H1 (cell line): ENCODE data around the gene KCTD20. TPM values are rescaled to one million over a fixed set of nuclear protein-coding genes. Genes with fewer than 3 reads are reported as not detected.

Source experiments
- CTCF ChIA-PET: fragments of 300-600 bp; sonication (Branson Sonifier 250); formaldehyde crosslinking; loops from one replicate; lab custom pipeline; 2021; ENCODE audit not compliant: partially characterized antibody; lab: Charles Lee
- POLR2A ChIA-PET: fragments of 300-600 bp; sonication (Branson Sonifier 250); formaldehyde crosslinking; loops from one replicate; lab custom pipeline; 2021; ENCODE audit warnings: inconsistent platforms; ENCODE audit not compliant: partially characterized antibody; lab: Charles Lee
- DNase-seq, 2 experiments: peaks; one replicate each; pipeline versions ENCODE4 v3.0.0 to v3.0.0-alpha.2; 2010 to 2022; ENCODE audit warnings: low spot score in 2 of 2, low read depth in 1 of 2, mixed read lengths in 1 of 2
- FAIRE-seq: peaks from 2 replicates; lab custom pipeline; 2011; peaks lifted over from hg19 to GRCh38; lab: Jason Lieb, UNC
- H2AFZ ChIP-seq: 2 replicates; pipeline ENCODE4 v1.8.1; 2012; ENCODE audit warnings: low read length, inconsistent platforms
- H2AK5ac ChIP-seq: 2 replicates; pipeline ENCODE4 v1.6.1; 2013; ENCODE audit warnings: low read depth, low read length
- H2BK120ac ChIP-seq: replicated peaks from 2 replicates; pipeline ENCODE3; 2013; ENCODE audit warnings: low read depth, low read length, inconsistent platforms
- H2BK12ac ChIP-seq: 2 replicates; pipeline ENCODE4 v1.6.1; 2013; ENCODE audit warnings: low read depth, low read length
- H2BK15ac ChIP-seq: 2 replicates; pipeline ENCODE4 v1.6.1; 2013; ENCODE audit warnings: low read length
- H2BK20ac ChIP-seq: 2 replicates; pipeline ENCODE4 v1.6.1; 2013; ENCODE audit warnings: low read length
- H2BK5ac ChIP-seq: 2 replicates; pipeline ENCODE4 v1.6.1; 2013; ENCODE audit warnings: low read depth, low read length
- H3K14ac ChIP-seq: 2 replicates; pipeline ENCODE4 v1.6.1; 2013; ENCODE audit warnings: inconsistent platforms; ENCODE audit not compliant: insufficient read length
- H3K18ac ChIP-seq: 2 replicates; pipeline ENCODE4 v1.6.1; 2013; ENCODE audit warnings: low read length; ENCODE audit errors: extremely low read depth
- H3K23ac ChIP-seq: 2 replicates; pipeline ENCODE4 v1.6.1; 2013; ENCODE audit warnings: inconsistent platforms; ENCODE audit not compliant: insufficient read length
- H3K23me2 ChIP-seq: 2 replicates; pipeline ENCODE4 v1.6.1; 2013; ENCODE audit warnings: low read depth, low read length
- H3K27ac ChIP-seq: 2 replicates; pipeline ENCODE4 v1.6.1; 2011; ENCODE audit warnings: low read depth, low read length, inconsistent platforms
- H3K27me3 ChIP-seq, 4 experiments: replicated peaks in 1 of 4; 1 replicate in 1 of 4; 2 replicates in 3 of 4; pipeline versions ENCODE4 v1.6.1 to v1.8.1; 2011 to 2013; ENCODE audit warnings: low read length in 3 of 4, mild to moderate bottlenecking in 3 of 4, inconsistent platforms in 2 of 4, mixed read lengths in 2 of 4, moderate library complexity in 1 of 4; ENCODE audit not compliant: control insufficient read depth in 3 of 4, insufficient read depth in 3 of 4; ENCODE audit errors: extremely low read depth in 1 of 4
- H3K36me3 ChIP-seq, 4 experiments: 2 replicates each; pipeline versions ENCODE4 v1.6.1 to v1.8.1; 2011 to 2013; ENCODE audit warnings: mild to moderate bottlenecking in 4 of 4, low read length in 3 of 4, moderate library complexity in 2 of 4, control low read depth in 1 of 4, inconsistent platforms in 1 of 4; ENCODE audit not compliant: insufficient read depth in 4 of 4, control insufficient read depth in 2 of 4
- H3K4ac ChIP-seq: replicated peaks from 2 replicates; pipeline ENCODE3; 2013; ENCODE audit warnings: low read length, low read depth, mixed read lengths, inconsistent platforms; ENCODE audit not compliant: insufficient read length
- H3K4me1 ChIP-seq, 4 experiments: replicated peaks in 1 of 4; 1 replicate in 1 of 4; 2 replicates in 3 of 4; pipeline versions ENCODE4 v1.6.1 to v1.8.1; 2011 to 2013; ENCODE audit warnings: low read length in 3 of 4, inconsistent platforms in 2 of 4, mixed read lengths in 1 of 4; ENCODE audit not compliant: insufficient read depth in 4 of 4, control insufficient read depth in 3 of 4
- H3K4me2 ChIP-seq, 2 experiments: 2 replicates each; pipeline versions ENCODE4 v1.6.1 to v1.8.1; 2011 to 2013; ENCODE audit warnings: low read depth in 2 of 2, low read length in 2 of 2, control low read depth in 1 of 2, inconsistent platforms in 1 of 2, mild to moderate bottlenecking in 1 of 2; ENCODE audit not compliant: insufficient read depth in 1 of 2
- H3K4me3 ChIP-seq, 4 experiments: fragments of 200-600, 300-600 bp in 1 of 4; sonication (generic), shearing (Covaris generic), sonication (Bioruptor Twin) in 1 of 4; 2 replicates each; pipeline versions ENCODE4 v1.5.1 to v1.8.1; 2011 to 2016; ENCODE audit warnings: low read length in 4 of 4, low read depth in 3 of 4, control low read depth in 2 of 4, inconsistent platforms in 2 of 4, mild to moderate bottlenecking in 2 of 4, mixed read lengths in 1 of 4, moderate library complexity in 1 of 4; ENCODE audit not compliant: insufficient read depth in 2 of 4; ENCODE audit errors: extremely low read depth in 1 of 4
- H3K56ac ChIP-seq: replicated peaks from 2 replicates; pipeline ENCODE3; 2013; ENCODE audit warnings: low read depth, mild to moderate bottlenecking, mixed read lengths, low read length, inconsistent platforms; ENCODE audit not compliant: insufficient read length
- H3K79me1 ChIP-seq: 2 replicates; pipeline ENCODE4 v1.6.1; 2013; ENCODE audit warnings: low read depth, low read length, control low read depth
- H3K79me2 ChIP-seq, 2 experiments: 2 replicates each; pipeline versions ENCODE4 v1.6.1 to v1.8.1; 2012 to 2013; ENCODE audit warnings: low read length in 2 of 2, mild to moderate bottlenecking in 2 of 2, inconsistent platforms in 1 of 2; ENCODE audit not compliant: insufficient read depth in 2 of 2, control insufficient read depth in 1 of 2
- H3K9ac ChIP-seq, 4 experiments: replicated peaks in 1 of 4; 1 replicate in 1 of 4; 2 replicates in 3 of 4; pipeline versions ENCODE4 v1.6.1 to v1.8.1; 2011 to 2013; ENCODE audit warnings: low read depth in 3 of 4, low read length in 3 of 4, control low read depth in 2 of 4, mild to moderate bottlenecking in 2 of 4, moderate library complexity in 2 of 4, inconsistent platforms in 1 of 4; ENCODE audit errors: extremely low read depth in 1 of 4
- H3K9me3 ChIP-seq, 2 experiments: 2 replicates each; pipeline versions ENCODE4 v1.6.1 to v1.8.1; 2012 to 2013; ENCODE audit warnings: mild to moderate bottlenecking in 2 of 2, moderate library complexity in 2 of 2, control low read depth in 1 of 2, inconsistent platforms in 1 of 2, low read depth in 1 of 2, low read length in 1 of 2, mixed read lengths in 1 of 2; ENCODE audit not compliant: insufficient read depth in 2 of 2
- H4K20me1 ChIP-seq, 2 experiments: replicated peaks in 1 of 2; 2 replicates each; pipeline versions ENCODE3 to v1.8.1; 2011 to 2013; ENCODE audit warnings: inconsistent platforms in 2 of 2, low read length in 2 of 2, mild to moderate bottlenecking in 1 of 2; ENCODE audit not compliant: insufficient read depth in 2 of 2, control insufficient read depth in 1 of 2
- H4K5ac ChIP-seq: 2 replicates; pipeline ENCODE4 v1.6.1; 2013; ENCODE audit warnings: low read length, low read depth, mixed read lengths, inconsistent platforms; ENCODE audit not compliant: insufficient read length
- H4K8ac ChIP-seq: 2 replicates; pipeline ENCODE4 v1.8.0; 2013; ENCODE audit warnings: mild to moderate bottlenecking, moderate library complexity, low read length, inconsistent platforms; ENCODE audit not compliant: insufficient read depth; ENCODE audit errors: extremely low read depth
- H4K91ac ChIP-seq: replicated peaks from 2 replicates; pipeline ENCODE3; 2013; ENCODE audit warnings: low read length, mixed read lengths, inconsistent platforms; ENCODE audit not compliant: insufficient read length
- CTBP2 ChIP-seq: IDR thresholded peaks from 2 replicates; pipeline ENCODE4 v1.7.0; 2011; ENCODE audit warnings: borderline replicate concordance, mild to moderate bottlenecking, moderate library complexity, mixed read lengths, low read length; ENCODE audit not compliant: insufficient read depth, insufficient read length
- EGR1 ChIP-seq: IDR thresholded peaks from 2 replicates; pipeline ENCODE4 v1.6.1; 2011; ENCODE audit warnings: low read depth, low read length, borderline replicate concordance
- HDAC6 ChIP-seq: IDR thresholded peaks from one replicate; pipeline ENCODE4 v1.7.1; 2012; ENCODE audit warnings: low read depth, mild to moderate bottlenecking, inconsistent platforms, low read length, moderate library complexity
- WGBS, 2 experiments: shearing (Covaris generic) in 1 of 2; methylation state at CpG; one replicate each; pipeline versions ENCODE4 v1.1.6 to v1.1.7; 2013 to 2015; ENCODE audit warnings: low lambda C conversion rate in 2 of 2, mixed read lengths in 2 of 2, inconsistent platforms in 1 of 2, low coverage in 1 of 2, missing lambda C conversion rate in 1 of 2; ENCODE audit not compliant: insufficient replicate concordance in 2 of 2, insufficient coverage in 1 of 2, insufficient read length in 1 of 2; ENCODE audit errors: extremely low coverage in 1 of 2, missing lambda C conversion rate in 1 of 2; 5-methylcytosine and 5-hydroxymethylcytosine counted together
- polyA plus RNA-seq, 7 experiments: library from polyadenylated mRNA; depleted of rRNA in 3 of 7; stranded (reverse) in 5 of 7; unstranded in 2 of 7; fragments of >200 nt in 5 of 7; fragments of 200-250 nt in 2 of 7; gene quantifications; 1 replicate in 5 of 7; 2 replicates in 1 of 7; 4 replicates in 1 of 7; pipeline versions ENCODE4 v1.2.1 to v1.2.3, GENCODE V29; 2011 to 2013; ENCODE audit warnings: missing spikeins in 2 of 7, mixed read lengths in 2 of 7
- total RNA-seq: library from RNA; stranded (reverse); fragmentation: NEBNext Ultra II Directional; extraction: Animal tissue kit (Norgen Biotek cat#: 25700); gene quantifications from 2 replicates; pipeline ENCODE4 v1.2.1, GENCODE V29; 2021
- TF ChIP-seq, protein P1 (sequence below): IDR thresholded peaks from 2 replicates; pipeline ENCODE4 v1.6.1; 2012; ENCODE audit warnings: inconsistent platforms

Gene KCTD20
- total and polyA plus RNA-seq, 2 of the 8 experiments (the other 6 are each of a cell fraction or from before 2014, with no cell fraction given) = 10.1 to 26.2 TPM

- H3K56ac ChIP-seq = no peak overlapping the region
- no peak overlapping the region for H2BK120ac ChIP-seq
- no peaks in the 10 kb centered on the region for H3K23me2 ChIP-seq
- no peak overlapping the region for H3K18ac ChIP-seq
- H3K9ac ChIP-seq = no peak overlapping the region
- H2BK15ac ChIP-seq = no peak overlapping the region
- no peak overlapping the region for H3K4ac ChIP-seq
- no peaks in the 10 kb centered on the region for H3K27me3 ChIP-seq
- FAIRE-seq = no peak
- no peaks in the 10 kb centered on the region for H3K4me1 ChIP-seq
- H4K5ac ChIP-seq = no peak overlapping the region
- DNase-seq = no peak
- no peak overlapping the region for H3K23ac ChIP-seq
- H4K91ac ChIP-seq = no peak overlapping the region
- no peak overlapping the region for H3K14ac ChIP-seq
- H4K20me1 ChIP-seq = no peaks in the 10 kb centered on the region
- H2BK20ac ChIP-seq = no peak overlapping the region
- H3K4me3 ChIP-seq = no peak overlapping the region
- WGBS, 2 experiments = 95% methylated on average over 1 of the region's 1 CpG; no CpG with 5 or more reads in 1 of the 2 experiments
- no peak overlapping the region for H4K8ac ChIP-seq
- no peaks in the 10 kb centered on the region for H3K9me3 ChIP-seq
- no peak overlapping the region for H2BK12ac ChIP-seq
- no peak overlapping the region for H2BK5ac ChIP-seq
- no peak overlapping the region for H2AK5ac ChIP-seq
- H3K79me1 ChIP-seq = no peaks in the 10 kb centered on the region
- no peaks in the 10 kb centered on the region for H3K79me2 ChIP-seq
- no peaks in the 10 kb centered on the region for H3K36me3 ChIP-seq
- H3K27ac ChIP-seq = no peak overlapping the region
- ChIA-PET POLR2A (no interaction called here), CTCF (no interaction called here)
- no peak overlapping the region for H2AFZ ChIP-seq
- no peak overlapping the region for H3K4me2 ChIP-seq
- TF ChIP-seq, protein P1, sequence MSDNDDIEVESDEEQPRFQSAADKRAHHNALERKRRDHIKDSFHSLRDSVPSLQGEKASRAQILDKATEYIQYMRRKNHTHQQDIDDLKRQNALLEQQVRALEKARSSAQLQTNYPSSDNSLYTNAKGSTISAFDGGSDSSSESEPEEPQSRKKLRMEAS = no peak
- TF ChIP-seq CTBP2 (no peak), EGR1 (no peak), HDAC6 (no peak)
Measured at GRCh38 chr6:36436466-36436865, 6.3 kb upstream of the KCTD20 start.
